ENCODE results near the gene NRN1.
A peak's percentile ranks its signal among the peaks of the same experiment; 100 is the strongest.

Gene NRN1

DNA sequence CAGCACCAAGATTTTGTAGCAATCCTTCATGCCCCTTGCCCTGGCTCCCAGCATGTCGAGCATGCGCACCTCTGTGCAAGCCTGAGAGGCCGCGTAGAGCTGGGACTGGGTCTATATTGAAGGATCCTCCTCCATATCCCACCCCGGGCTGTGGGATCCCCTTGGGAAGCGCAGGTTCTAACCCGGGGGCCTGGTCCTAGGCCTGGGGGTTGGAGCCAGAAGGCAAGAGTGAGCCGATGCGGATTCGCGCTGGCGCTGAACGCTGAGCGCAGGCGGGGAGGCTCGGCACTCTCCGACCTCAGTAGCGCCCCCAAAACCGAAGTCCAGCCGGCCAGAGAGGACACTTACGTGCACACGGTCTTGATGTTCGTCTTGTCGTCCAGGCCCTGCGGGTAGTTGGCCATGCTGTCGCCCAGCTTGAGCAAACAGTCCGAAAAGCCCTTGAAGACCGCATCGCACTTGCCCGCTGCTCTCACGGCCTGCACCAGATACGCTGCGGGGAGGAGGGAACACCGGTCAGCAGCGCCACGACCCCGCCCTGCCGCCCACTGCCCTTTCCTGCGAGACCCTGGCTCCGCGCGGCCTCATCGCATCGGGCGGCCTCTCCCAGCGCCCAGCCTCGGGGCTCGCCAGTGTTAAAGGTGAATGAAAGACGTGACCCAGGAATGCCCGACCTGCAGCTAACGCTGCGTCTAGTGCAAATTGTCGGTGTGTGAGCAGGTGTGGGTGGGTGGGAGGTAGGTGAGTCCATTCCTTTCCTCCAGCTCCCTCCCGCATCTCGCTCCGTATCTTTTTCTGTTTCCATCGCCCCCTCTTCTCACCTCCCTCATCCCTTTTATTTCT lies 4.5 kb downstream of the NRN1 start:
- DNase-seq (ENCODE audit: low spot score) = no peak

DNA sequence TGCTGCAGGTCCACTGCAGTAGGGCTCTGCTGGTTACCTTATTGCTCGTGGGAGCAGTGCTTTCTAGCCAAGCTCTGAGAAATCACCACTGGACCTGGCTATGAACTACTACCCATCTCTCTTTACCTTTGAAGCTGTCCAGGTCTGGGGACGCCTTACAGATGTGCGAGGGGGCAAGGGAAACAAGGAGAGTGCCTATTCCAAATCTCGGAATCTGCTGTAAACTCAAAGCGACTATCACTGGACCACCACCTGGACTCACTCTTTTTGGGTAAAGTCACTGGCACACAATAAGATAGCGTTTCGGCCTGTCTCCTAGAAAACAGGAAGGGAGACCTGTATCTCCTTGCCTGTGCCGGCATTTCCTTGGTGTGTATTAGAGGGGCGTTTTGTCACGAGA lies 5.3 kb downstream of the NRN1 start:
- DNase-seq (ENCODE audit: low spot score) = no peak

DNA sequence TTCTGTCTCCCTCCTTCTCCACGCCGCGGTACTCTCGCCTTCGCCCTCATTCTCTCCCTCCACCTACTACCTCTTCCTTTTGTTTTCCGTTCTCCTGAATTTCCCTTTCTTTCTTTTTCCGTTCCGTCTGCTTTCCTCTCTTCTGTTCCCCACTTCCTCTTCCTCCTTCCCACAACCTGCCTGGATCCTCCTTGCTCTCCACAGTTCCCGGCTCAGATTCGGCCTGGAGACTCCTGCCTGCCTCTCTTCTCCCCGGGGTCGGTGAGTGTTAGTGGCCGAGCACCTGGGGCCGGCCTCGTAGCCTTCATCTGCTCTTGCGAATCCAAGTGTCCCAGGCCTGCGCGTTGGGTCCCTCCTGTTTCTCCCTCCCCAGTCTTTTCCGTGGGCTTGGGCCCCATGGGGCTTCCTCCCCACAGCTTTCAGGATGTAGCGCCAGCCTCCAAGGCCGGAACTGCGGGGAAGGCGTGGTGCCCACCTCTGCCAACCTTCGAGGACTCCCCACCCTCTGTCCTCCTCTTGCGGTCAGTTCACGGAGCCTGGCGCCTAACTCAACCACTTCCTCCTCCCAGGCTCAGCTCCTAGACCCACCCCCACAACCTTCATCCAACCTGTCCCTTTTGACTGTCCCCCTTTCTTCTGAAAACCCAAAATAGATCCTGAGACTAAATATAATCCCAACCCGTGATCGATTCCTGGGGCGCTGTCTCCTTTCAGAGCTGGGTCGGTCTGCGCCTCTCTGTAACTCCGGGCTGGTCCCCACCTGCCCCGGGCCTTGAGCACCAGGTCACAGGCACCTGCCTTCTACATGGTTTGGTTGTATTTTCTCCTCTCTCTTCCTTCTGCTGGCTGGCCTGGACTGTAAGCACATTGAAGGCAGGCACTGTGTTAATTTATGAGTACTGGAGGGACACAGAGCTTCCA lies 6.8 kb downstream of the NRN1 start:
- DNase-seq (ENCODE audit: low spot score) = no peak

DNA sequence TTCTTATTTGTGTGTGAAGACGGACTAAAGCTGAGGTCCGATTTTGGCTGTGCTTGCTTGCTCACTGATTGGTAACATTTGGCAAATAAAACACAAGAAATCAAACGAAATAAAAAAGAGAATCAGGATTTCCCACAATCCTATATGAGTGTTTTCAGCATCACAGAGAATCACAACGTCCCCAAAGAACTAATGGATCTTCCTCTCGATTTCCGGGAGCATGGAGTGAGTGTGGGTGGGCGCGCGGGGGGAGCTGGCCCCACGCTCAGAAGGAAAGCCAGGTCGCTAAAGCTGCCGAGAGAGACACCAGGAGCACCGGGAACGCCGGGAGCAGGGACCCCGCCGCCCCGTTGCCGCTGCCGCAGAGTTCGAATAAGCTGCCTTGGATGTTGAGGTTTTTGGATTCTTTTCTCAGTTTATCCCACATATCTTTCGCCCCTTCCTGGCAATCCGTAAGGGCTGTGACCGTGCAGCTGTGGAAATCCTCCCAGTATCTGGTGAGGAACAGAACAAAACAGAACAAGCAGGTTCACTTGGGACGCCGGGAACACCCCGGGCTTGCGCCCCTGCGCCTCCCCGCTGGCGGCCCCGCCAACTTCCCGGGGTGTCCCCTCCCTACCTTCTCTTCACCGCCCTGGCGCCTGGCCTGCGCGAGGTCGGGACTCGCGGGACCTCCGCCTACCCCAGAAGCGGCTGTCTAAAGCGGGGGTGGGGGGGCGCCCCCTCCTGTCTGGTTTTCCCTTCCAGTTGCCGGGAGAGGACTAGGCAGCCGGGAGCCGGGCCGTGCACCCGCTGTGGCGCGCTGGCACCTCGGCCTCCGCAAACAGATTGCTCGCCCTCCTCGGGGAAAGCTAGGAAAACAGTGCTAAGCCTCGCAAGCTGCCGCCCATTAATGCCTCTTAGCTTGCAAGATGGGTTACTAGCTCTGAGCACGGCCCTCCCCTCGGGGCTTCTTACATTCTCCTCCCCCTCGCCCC lies 7.7 kb downstream of the NRN1 start:
- no peak for DNase-seq (ENCODE audit: low spot score)

DNA sequence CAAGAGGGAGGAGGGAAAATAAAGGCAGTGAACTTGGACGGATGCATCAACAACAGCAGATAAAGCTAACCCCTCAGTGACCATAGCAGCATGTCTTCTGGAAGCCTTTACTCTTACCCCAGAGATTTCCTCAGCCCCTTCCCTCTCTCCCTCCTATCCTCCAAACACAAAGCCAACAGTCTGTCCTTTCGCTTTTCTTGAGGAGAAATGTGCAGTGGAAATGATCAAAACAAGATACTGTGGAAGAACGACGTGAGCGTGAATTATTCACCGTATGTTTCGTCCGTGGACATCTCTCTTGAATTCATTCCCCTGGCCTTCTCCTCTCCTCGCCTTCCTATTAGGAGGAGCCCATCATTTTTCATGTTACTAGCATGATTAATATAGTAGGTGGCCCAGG lies 8.5 kb downstream of the NRN1 start:
- DNase-seq (ENCODE audit: low spot score) = no peak

DNA sequence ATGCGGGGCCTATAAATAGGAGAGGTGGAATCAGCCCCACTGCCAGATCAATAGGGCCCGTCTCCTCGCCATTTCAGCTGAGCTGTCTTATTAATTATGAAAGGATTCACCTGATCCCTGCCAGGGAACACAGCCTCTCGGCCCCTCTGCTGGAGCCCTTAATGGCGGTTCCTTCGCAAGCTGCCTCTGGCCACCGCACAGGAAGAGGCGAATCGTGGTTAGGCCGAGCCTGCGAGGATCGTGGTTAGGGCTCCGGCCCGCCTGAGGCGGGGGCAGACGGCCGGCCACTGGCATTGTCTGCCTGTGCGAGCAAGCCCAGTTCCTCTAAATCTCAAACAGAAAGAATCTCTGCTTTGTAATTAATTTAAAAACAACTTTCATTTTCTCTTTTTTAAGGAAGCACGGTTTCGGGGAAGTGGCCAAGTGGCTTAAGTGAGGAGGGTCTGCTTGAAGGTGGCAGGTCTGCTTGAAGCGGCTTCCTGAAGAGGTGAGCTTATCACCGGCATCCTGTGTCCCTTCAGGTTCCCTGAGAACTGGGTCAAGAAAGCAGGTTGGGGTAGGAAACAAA lies 9.2 kb downstream of the NRN1 start:
- DNase-seq (ENCODE audit: low spot score) = no peak

DNA sequence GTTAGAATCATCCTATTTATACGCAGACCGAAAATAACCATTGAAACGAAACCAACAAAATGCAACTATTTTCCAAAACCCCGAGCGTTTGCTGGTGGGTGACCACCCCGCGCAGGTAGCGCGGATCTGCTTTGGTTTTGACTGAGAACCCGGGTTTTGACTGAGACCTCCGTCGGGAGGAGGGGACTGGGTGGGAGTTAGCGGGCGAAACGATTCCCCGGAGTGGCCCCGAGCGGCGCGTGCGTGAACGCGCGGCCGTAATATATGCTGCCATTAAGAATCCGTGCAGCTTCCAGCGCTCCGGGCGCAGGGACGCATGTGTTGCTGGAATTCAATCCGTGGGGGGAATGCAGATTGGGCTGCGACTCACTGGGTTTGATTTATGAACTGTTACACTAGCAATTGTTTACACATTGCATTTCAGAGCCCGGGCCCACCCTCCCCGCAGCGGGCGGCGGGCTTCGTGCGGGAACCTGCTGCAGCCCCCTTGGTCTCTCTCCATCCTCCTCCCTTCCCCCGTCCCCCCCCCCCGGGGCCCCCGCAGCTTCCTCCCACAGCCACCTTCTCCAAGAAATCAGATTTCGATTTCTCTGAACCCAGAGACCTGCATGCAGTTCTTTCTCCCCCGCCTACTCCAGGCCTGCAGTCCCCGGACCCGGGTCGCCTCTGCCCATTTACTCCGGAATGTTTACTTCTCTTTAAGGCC lies 9.9 kb downstream of the NRN1 start:
- DNase-seq (ENCODE audit: low spot score) = no peak

DNA sequence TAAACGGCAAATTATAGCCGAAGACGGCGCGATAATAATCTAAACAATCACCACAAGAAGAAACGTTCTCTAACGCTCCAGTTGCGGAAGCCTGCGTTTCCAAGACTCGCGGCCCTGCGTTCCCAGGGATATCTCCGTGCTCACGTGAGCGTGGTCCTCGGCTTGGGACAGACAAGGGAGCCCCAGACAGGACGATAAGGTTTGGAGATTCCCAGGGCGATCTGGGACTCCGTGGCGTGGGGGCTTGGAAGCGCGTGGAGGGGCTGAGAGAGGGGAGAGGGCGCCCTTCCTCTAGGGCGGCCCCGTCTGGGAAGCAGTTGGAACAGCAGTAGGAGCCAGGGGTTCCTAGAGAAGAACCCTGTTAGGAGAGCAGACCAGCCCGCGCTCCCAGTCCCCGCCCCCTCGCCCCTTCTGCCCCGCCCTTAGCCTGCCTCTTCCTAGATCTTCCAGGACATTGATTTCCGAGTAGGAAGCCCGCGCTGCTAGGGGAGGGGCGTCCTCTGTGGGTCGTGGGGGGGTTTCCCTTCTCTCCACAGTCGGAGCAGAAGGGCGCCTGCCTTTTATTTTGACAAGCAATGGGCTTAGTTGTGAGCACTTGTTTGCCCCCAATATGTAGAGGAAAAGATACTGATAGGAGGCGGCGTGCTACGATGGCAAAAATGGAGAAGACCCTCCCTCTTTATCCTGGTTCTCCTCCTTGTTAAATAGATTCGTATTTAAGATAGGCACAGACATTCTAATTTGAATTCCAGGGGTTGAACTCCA lies 10.6 kb downstream of the NRN1 start:
- peak; percentile 45 for DNase-seq (ENCODE audit: low spot score)

DNA sequence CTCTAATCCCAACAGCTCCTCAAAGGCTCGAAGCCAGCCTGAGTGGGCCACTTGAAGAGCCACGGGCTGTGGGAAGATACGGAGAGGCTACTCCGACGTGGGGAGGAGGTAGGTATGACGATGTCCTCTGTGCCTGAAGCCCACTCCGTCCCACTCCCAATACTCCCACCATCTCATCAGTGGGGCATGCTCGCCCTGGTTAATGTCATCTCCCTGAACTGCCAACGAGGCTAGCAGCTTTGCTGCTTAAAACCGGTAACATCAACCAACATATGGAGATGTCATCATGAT lies 11.1 kb downstream of the NRN1 start:
- no peak for DNase-seq (ENCODE audit: low spot score)

DNA sequence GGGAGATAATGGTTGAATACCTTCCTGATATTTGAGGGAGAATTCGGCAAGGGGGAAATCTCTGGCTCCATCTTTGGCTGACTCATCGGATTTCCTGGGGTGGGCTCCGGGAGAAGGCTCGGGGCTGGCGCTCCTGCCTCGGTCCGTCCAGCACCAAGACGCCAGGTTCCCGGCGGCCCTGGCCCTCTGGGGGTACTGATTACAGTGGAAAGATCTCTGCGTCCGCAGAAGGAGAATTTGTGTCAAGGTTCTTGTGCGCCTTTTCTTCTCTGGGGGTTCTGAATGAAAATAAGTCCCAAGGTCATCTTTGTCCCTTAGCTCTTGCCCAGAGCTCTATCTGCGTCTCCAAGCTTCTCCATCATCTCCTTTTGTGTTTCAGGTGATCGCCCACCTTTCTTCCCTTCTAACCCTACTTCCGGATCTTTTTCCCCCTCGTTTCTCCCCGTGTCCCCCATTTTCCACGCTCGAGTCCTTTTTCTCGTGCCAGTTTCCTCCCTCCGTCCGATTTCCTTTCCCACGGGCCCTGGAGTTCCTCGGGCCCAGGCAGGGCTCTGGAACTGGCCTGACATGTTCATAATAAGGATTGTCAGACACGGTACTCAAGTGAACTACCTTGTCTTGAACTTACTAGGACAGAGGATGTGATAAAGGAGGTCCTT lies 11.6 kb downstream of the NRN1 start:
- DNase-seq (ENCODE audit: low spot score) = no peak

DNA sequence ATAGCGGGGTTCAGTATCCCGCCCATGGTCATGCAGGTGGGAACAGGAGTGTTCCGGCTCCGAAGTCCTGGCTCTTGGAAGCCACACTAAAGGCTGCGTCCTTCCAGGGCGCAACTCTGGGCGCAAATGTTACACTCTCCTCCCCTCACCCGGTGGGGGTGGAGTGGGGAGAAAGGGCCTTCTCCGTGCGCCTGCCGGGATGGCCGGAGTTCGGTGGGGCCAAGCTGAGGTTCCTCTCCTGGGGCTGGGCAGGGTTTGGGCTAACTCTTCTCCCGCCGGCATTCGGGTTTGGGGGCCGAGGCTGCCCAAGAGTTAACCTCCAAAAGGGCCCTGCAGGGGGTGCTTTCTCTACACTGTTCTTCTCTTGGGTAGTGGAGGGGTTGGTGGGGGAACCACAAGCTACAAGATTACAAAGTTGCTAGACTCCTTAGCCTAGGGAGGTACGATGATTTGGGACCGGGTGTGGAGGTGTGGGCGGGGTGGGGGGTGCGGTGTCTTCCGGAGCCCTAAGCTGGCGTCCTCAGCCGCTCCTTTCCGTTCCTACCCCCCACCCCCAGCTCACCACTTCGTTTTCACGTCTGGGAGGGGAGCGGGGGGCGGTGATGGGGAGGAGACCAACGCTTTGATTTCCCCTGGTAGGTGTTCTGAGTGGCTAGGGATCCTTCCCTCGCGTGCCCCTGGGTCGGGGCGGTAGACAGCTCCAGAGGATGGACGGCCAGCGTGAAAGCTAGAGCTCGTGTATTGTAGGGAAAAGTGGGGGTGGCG lies 12.3 kb downstream of the NRN1 start:
- DNase-seq (ENCODE audit: low spot score) = no peak

DNA sequence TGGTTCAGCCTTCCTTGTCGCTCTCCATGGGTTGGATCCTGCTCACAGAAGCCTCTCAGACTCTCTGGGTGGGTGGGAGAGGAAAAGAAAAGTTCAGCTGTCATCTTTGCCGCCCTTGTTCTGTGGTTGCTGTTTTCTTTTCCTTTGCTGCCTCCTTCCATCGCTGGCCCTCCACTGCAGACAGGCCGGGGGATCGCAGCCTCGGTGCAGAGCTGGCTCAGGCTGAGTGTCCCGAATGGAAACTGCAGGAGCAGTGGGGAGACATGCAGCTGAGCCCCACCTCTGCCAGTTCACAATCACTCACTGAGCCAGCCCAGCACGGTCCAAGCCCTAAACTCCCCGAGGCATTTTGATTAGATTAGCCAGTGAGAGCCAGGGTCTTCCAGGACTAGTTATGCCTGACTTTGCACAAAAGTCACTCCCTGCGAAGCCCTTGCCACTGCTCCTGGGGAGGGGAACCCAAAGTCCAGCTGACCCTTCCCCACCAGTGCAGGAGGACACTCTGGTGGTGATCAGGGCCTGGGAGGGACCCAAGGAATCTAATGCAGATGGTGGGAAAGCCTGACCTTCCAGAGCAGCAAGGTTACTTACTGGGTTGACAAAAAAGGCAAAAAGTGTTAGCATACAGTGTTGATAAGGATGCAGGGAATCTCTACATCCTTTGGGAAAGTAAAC lies 14.0 kb downstream of the NRN1 start:
- DNase-seq (ENCODE audit: low spot score) = no peak

DNA sequence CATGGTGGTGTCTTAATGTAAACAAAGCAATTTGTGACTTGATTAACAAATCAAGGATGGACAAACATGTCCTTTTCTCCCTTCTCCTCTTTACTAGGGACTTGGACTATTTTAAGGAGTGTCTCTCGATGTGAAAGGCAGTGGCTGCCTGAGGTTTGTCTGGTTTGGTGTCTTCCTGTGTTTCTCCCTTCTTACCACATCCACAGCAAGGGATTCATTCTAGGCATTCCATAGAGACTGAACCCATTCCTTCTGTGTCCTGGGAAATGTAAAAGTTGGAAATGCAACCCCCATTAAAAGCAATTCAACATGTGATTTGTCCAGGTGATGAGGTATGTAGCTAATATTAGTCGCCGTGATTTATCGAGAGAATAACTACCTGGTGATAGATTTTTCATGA lies 15.9 kb downstream of the NRN1 start:
- no peak for DNase-seq (ENCODE audit: low spot score)

DNA sequence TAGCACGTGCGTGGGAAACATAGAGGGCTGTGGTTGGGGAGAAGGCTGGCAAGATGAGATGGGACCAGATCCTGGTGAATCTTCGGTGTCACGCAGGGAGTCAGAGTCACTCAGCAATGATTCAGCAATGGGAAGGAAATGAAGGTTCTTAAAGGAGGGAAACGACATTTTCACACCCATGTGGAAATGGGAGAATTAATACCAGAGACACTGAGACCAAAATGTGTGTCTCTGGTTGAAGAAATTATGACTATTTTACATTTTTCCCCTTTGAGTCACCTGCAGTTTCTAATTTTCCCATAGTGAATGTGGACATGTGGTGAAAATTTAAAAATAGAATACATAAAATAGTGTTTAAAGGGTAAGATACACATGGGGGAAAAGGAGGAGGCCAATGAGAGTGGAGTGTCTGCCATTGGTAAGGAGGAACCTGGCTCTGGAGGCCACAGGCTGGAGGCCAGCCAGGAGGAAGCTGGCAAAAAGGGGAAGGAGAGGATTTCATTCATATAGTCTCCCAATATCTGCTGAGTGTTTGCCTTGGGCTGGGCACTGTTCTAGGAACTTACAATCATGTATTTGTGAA lies 17.5 kb downstream of the NRN1 start:
- no peak for DNase-seq (ENCODE audit: low spot score)

DNA sequence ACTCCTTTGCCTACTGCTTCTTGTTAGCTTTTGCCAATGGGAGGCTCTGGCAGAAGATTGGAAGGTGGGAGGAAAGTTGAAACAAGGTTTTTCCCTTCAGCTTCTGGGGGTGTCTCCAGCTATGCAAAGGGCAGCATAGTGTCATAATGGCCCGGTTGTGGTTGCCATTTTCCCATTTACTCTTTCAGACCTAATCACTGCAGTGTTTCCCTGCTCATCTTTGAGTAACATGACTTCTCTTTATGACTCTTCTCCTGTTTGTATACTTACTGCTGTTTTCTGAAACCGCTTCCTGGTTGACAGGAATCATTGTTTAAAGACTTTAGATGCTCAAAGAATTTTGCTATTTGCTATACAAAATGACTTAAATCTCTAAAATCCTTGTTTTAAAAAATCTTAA lies 19.9 kb downstream of the NRN1 start:
- DNase-seq (ENCODE audit: low spot score) = no peak

DNA sequence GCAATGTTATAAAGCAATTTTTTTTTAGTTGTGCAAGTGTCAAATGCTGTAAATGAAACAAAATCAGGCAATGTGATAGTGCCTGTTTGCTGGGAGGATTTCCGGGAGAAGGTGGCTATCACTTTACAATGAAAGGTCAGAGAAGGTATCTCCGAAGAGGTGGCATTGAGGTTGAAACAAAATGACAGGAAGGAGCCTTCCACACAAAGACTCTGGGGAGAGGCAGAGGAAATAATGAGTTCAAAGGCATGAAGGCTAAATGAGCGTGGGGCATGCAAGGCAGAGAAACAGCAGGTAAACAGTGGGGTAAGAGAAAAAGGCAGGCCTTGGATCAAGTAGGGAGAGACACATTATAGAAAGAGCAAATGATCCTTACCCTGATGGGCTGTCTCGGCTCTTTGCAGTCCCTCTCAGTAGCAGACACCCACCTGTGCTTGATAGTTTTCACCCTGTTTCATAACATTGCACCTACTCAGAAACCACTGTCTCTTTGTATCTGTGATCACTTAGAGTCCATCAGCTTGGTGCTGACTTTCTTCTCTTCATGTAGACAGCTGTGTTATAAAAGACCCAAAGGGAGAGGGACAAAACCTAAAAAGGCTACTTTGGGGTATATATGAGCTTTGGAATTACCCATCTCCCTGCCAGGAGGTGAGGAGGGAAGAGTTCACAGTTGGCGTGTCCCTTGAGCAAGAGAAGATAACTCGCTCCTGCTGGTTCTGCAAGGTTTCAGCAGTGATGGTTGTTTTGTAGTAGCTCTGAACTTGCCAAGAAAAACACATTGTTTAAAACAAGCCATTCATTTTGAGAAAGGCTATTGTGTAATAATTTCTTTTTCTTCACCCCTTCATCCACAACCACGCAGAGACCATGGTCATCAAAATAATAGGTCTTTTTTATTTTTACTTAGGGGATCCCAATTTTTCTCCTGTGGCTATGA lies 22.3 kb downstream of the NRN1 start:
- DNase-seq (ENCODE audit: low spot score) = no peak

Measured in kidney tubule cell (primary cell).